K562 (cell line): Measurements from ENCODE around the gene AQP11. TPM values are rescaled to one million over a fixed set of nuclear protein-coding genes. Genes with fewer than 3 reads are reported as not detected.

Experiments used
- ATF6 ChIP-seq: sonication (generic); formaldehyde crosslinking; IDR thresholded peaks from 2 replicates; pipeline ENCODE4 v1.4.0; 2020; ENCODE audit warnings: mild to moderate bottlenecking, missing genetic modification reagents
- CHAMP1 ChIP-seq: fragments of 450-650 bp; IDR thresholded peaks from 2 replicates; pipeline ENCODE4 v1.6.1; 2016; ENCODE audit warnings: mild to moderate bottlenecking
- DDX20 ChIP-seq: fragments of 450-650 bp; IDR thresholded peaks from 2 replicates; pipeline ENCODE4 v1.6.1; 2016; ENCODE audit warnings: missing genetic modification characterization, low read depth, mild to moderate bottlenecking, missing compliant biosample characterization, moderate library complexity
- E4F1 ChIP-seq: fragments of 250-450 bp; sonication (Bioruptor Pico); IDR thresholded peaks from 2 replicates; pipeline ENCODE4 v1.5.0; 2021; ENCODE audit warnings: mild to moderate bottlenecking, borderline replicate concordance
- HLTF ChIP-seq: fragments of 450-650 bp; IDR thresholded peaks from 2 replicates; pipeline ENCODE4 v1.6.1; 2016
- KLF13 ChIP-seq: fragments of 450-650 bp; IDR thresholded peaks from 2 replicates; pipeline ENCODE4 v1.6.1; 2016; ENCODE audit warnings: missing genetic modification characterization, low read depth, mild to moderate bottlenecking, missing compliant biosample characterization, moderate library complexity, borderline replicate concordance
- MYNN ChIP-seq, 2 experiments: sonication (generic); formaldehyde crosslinking in 1 of 2; IDR thresholded peaks; 2 replicates each; pipeline versions ENCODE4 v1.5.0 to v1.6.1; 2016 to 2020; ENCODE audit warnings: antibody characterized with exemption in 1 of 2, missing genetic modification reagents in 1 of 2
- RFX7 ChIP-seq: fragments of 250-450 bp; sonication (Bioruptor Pico); IDR thresholded peaks from 2 replicates; pipeline ENCODE4 v1.5.1; 2021; ENCODE audit warnings: mild to moderate bottlenecking
- SMAD1 ChIP-seq: fragments of 150-350 bp; IDR thresholded peaks from 2 replicates; pipeline ENCODE4 v1.6.1; 2014; ENCODE audit warnings: low read length, low read depth; ENCODE audit not compliant: partially characterized antibody
- SNAPC5 ChIP-seq: fragments of 250-450 bp; sonication (Bioruptor Pico); IDR thresholded peaks from 2 replicates; pipeline ENCODE4 v1.8.0; 2021; ENCODE audit warnings: moderate library complexity, mild to moderate bottlenecking, inconsistent platforms
- ZBED1 ChIP-seq: IDR thresholded peaks from 2 replicates; pipeline ENCODE4 v1.6.1; 2014
- ZNF232 ChIP-seq: sonication (generic); formaldehyde crosslinking; IDR thresholded peaks from 2 replicates; pipeline ENCODE4 v1.8.0; 2022; ENCODE audit warnings: mild to moderate bottlenecking, missing genetic modification reagents
- ZNF395 ChIP-seq: fragments of 200-800 bp; sonication (Bioruptor generic); IDR thresholded peaks from 2 replicates; pipeline ENCODE4 v1.6.1; 2017; ENCODE audit warnings: missing genetic modification characterization, missing compliant biosample characterization
- ZNF639 ChIP-seq, 2 experiments: fragments of 200-800 bp in 1 of 2; sonication (Bioruptor generic) in 1 of 2; sonication (generic) in 1 of 2; formaldehyde crosslinking in 1 of 2; IDR thresholded peaks in 1 of 2; conservative IDR thresholded peaks in 1 of 2; 2 replicates each; pipeline versions ENCODE4 v1.5.0 to v1.6.1; 2016 to 2020; ENCODE audit warnings: missing compliant biosample characterization in 1 of 2, missing genetic modification characterization in 1 of 2, missing genetic modification reagents in 1 of 2
- ZNF785 ChIP-seq: fragments of 250-450 bp; sonication (Bioruptor Pico); IDR thresholded peaks from 2 replicates; pipeline ENCODE4 v1.4.0; 2020; ENCODE audit warnings: mild to moderate bottlenecking
- polyA plus RNA-seq, 8 experiments: library from polyadenylated mRNA; depleted of rRNA in 4 of 8; stranded (reverse) in 5 of 8; unstranded in 3 of 8; fragments of >200 nt; fragmentation: Nextera tagmentation in 2 of 8; fragmentation: Illumina TruSeq in 1 of 8; extraction: Ambion mirVana in 2 of 8; extraction: Trizol in 1 of 8; gene quantifications; 2 replicates each; pipeline versions ENCODE4 v1.2.1 to v1.2.3, GENCODE V29; 2011 to 2014; ENCODE audit warnings: inconsistent platforms in 1 of 8, missing spikeins in 1 of 8
- total RNA-seq, 7 experiments: library from RNA; depleted of rRNA in 6 of 7; stranded (reverse); fragments of >200 nt in 6 of 7; fragmentation: Illumina TruSeq in 2 of 7; extraction: Trizol in 2 of 7; gene quantifications; 2 replicates each; pipeline versions ENCODE4 v1.2.1 to v1.2.3, GENCODE V29; 2011 to 2021; ENCODE audit warnings: low replicate concordance in 1 of 7

AQP11 gene
- total and polyA plus RNA-seq, 9 of the 15 experiments (the other 6 are each of a cell fraction or from before 2014, with no cell fraction given) = 0.09 to 1.0 (median 0.36) TPM

- TF ChIP-seq ZNF395 (peak; percentile 81; the same call in 1 of the 2 replicates), ZNF785 (CRISPR knock-in tag) (no peak), HLTF (0 out of 2 replicates have a peak, but pooled peaks have one; percentile 41), MYNN (IDR thresholded peaks at IDR 0.05) (no peak), MYNN (CRISPR knock-in tag; IDR thresholded peaks at IDR 0.05) (no peak), SNAPC5 (CRISPR knock-in tag) (no peak), ATF6 (CRISPR knock-in tag) (peak; percentile 91), DDX20 (tag) (no peak), ZBED1 (no peak), SMAD1 (peak; percentile 77), KLF13 (tag) (0 out of 2 replicates have a peak, but pooled peaks have one; percentile 51), RFX7 (CRISPR knock-in tag) (no peak), ZNF639 (CRISPR knock-in tag; conservative IDR thresholded peaks at IDR 0.05 in 1 of 2, IDR thresholded peaks at IDR 0.05 in 1 of 2) (peak in 1 of 2 experiments; percentile 66; a peak in 1 of 4 replicates), CHAMP1 (peak; percentile 44; the same call in 1 of the 2 replicates), ZNF232 (CRISPR knock-in tag) (0 out of 2 replicates have a peak, but pooled peaks have one; percentile 31), E4F1 (CRISPR knock-in tag) (no peak)
Measured at GRCh38 chr11:77637345-77638165, 47.8 kb downstream of the AQP11 start, which contains the start of gene CLNS1A (continued).
